ENCODE data around the gene SFRP5.

Gene SFRP5

GRCh38 chr10:97785731-97786130 lies 13.9 kb upstream of the SFRP5 start:
- DNase-seq (ENCODE audit: low spot score) = no peak

- DNase-seq (ENCODE audit: low spot score) = no peak
Observed at GRCh38 chr10:97785231-97785630, 13.4 kb upstream of the SFRP5 start.

- DNase-seq (ENCODE audit: low spot score) = no peak
Observed at GRCh38 chr10:97784200-97784810, 12.5 kb upstream of the SFRP5 start.

- DNase-seq (ENCODE audit: low spot score) = no peak
Observed at GRCh38 chr10:97782455-97783228, 10.8 kb upstream of the SFRP5 start.

- no peak for DNase-seq (ENCODE audit: low spot score)
Observed at GRCh38 chr10:97781618-97782331, 10.0 kb upstream of the SFRP5 start.

- no peak for DNase-seq (ENCODE audit: low spot score)
Observed at GRCh38 chr10:97780841-97781617, 9.2 kb upstream of the SFRP5 start.

GRCh38 chr10:97779975-97780374 lies 8.2 kb upstream of the SFRP5 start:
- no peak for DNase-seq (ENCODE audit: low spot score)

- DNase-seq (ENCODE audit: low spot score) = no peak
Observed at GRCh38 chr10:97779492-97779891, 7.7 kb upstream of the SFRP5 start.

- peak; percentile 60 for DNase-seq (ENCODE audit: low spot score)
Observed at GRCh38 chr10:97778452-97779302, 6.9 kb upstream of the SFRP5 start.

- no peak for DNase-seq (ENCODE audit: low spot score)
Observed at GRCh38 chr10:97777143-97777542, 5.3 kb upstream of the SFRP5 start.

GRCh38 chr10:97774811-97775294 lies 3.1 kb upstream of the SFRP5 start:
- DNase-seq (ENCODE audit: low spot score) = peak; percentile 85

GRCh38 chr10:97773096-97773495 lies 1.3 kb upstream of the SFRP5 start:
- no peak for DNase-seq (ENCODE audit: low spot score)

- peak; percentile 35 for DNase-seq (ENCODE audit: low spot score)
Observed at GRCh38 chr10:97771055-97771891, 526 bp downstream of the SFRP5 start.

GRCh38 chr10:97770255-97770654 lies 1.5 kb downstream of the SFRP5 start:
- no peak for DNase-seq (ENCODE audit: low spot score)

GRCh38 chr10:97768322-97769315 lies 3.2 kb downstream of the SFRP5 start:
- no peak for DNase-seq (ENCODE audit: low spot score)

- no peak for DNase-seq (ENCODE audit: low spot score)
Observed at GRCh38 chr10:97766996-97767924, 4.5 kb downstream of the SFRP5 start.

- DNase-seq (ENCODE audit: low spot score) = no peak
Observed at GRCh38 chr10:97766106-97766810, 5.5 kb downstream of the SFRP5 start.
